ENCODE data around the gene SLC44A5. TPM values are rescaled to one million over a fixed set of nuclear protein-coding genes. Genes with fewer than 3 reads are reported as not detected.

Gene SLC44A5
- total RNA-seq, 4 donors from 2014 or later, result 0.27 to 1.1 (median 0.42) TPM

DNA sequence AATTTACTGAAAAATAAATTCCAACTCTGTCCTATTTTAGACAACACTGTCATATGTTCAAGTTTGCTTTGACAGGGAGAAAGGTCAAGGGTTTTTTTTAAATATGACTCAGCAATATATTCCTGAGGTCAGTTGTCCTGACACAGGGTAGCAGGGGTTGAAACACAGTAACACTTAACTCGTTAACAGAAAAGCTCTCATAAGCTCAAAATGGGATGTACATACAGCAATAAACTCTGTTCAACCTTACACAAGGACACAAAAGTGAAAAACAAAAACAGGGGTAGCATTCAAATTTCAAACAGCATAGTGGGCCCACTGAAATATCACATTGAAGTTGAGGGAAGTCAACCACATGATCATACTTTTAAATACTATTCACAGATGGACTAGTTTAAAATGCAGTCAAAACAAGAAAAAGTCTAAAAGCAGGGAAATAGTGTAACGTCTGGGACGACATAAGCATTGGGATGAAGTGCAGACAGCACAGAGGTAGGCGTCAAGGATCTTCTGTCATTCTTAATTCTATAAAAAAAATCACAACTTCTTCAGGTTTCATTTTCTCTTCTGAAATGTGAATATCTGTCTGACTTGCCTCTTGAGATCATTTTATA, 89.9 kb downstream of the SLC44A5 start:
- H3K36me3 ChIP-seq, result no peaks in the 10 kb centered on the region
- no peak overlapping the region for H3K27ac ChIP-seq
- 52 to 68% methylated on average over 4 of the region's 4 CpGs for WGBS, 2 donors (ENCODE audit: low coverage in 1 of 2)
- H3K9me3 ChIP-seq, result no peaks in the 10 kb centered on the region
- H3K27me3 ChIP-seq, result no peaks in the 10 kb centered on the region
- TF ChIP-seq POLR2A (IDR thresholded peaks at IDR 0.05) (no peak), POLR2AphosphoS5 (IDR thresholded peaks at IDR 0.05) (no peak), EP300 (IDR thresholded peaks at IDR 0.05) (no peak)
- TF ChIP-seq, protein P1, sequence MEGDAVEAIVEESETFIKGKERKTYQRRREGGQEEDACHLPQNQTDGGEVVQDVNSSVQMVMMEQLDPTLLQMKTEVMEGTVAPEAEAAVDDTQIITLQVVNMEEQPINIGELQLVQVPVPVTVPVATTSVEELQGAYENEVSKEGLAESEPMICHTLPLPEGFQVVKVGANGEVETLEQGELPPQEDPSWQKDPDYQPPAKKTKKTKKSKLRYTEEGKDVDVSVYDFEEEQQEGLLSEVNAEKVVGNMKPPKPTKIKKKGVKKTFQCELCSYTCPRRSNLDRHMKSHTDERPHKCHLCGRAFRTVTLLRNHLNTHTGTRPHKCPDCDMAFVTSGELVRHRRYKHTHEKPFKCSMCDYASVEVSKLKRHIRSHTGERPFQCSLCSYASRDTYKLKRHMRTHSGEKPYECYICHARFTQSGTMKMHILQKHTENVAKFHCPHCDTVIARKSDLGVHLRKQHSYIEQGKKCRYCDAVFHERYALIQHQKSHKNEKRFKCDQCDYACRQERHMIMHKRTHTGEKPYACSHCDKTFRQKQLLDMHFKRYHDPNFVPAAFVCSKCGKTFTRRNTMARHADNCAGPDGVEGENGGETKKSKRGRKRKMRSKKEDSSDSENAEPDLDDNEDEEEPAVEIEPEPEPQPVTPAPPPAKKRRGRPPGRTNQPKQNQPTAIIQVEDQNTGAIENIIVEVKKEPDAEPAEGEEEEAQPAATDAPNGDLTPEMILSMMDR (IDR thresholded peaks at IDR 0.05), result no peak
- H3K4me3 ChIP-seq, result no peak overlapping the region
- no peak for ATAC-seq
- no peaks in the 10 kb centered on the region for H3K4me1 ChIP-seq

DNA sequence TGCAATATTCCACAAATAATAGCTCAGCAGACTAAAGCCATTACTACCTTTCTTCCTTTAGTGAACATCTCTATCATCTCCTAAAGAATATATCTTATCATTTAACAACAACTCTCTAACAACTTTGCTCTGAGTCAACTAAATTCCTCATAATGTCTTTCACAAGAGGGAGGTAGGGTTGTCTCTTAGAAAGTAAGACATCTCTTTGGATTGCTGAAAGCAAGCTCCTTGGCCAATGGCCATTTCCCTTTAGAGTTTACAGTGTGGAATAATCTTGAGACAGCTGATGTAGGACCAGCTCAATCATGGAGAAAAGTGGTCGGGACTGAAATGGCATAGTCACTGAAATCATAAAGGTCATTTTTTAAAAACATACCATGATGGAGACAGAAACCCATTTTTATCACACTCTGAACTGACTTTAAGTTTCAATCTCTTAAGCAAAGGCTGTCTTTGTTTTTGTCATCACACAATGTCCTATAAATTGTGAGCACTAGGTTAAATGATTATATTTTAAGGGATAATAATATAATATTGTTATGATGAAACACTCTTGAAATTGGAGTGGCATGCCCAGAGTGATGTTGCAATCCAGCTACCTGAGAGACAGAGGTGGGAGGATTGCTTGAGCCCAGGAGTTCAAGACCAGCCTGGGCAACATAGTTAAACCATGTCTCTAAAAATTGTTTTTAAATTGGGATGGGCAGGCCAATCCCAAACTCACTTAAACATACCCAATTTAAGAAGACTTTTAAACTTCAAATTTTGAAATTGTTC, 91.1 kb downstream of the SLC44A5 start:
- no peak for TF ChIP-seq POLR2AphosphoS5 (IDR thresholded peaks at IDR 0.05)
- TF ChIP-seq EP300 (IDR thresholded peaks at IDR 0.05), result no peak
- TF ChIP-seq POLR2A (IDR thresholded peaks at IDR 0.05), result no peak
- TF ChIP-seq, protein P1 (IDR thresholded peaks at IDR 0.05), result no peak
- H3K4me3 ChIP-seq, result no peak overlapping the region
- H3K36me3 ChIP-seq, result no peaks in the 10 kb centered on the region
- H3K27me3 ChIP-seq, result no peaks in the 10 kb centered on the region
- H3K4me1 ChIP-seq, result no peaks in the 10 kb centered on the region
- no peaks in the 10 kb centered on the region for H3K9me3 ChIP-seq
- no peak for ATAC-seq
- no peak overlapping the region for H3K27ac ChIP-seq
- 40 to 52% methylated on average over 1 of the region's 1 CpG for WGBS, 2 donors (ENCODE audit: low coverage in 1 of 2)

DNA sequence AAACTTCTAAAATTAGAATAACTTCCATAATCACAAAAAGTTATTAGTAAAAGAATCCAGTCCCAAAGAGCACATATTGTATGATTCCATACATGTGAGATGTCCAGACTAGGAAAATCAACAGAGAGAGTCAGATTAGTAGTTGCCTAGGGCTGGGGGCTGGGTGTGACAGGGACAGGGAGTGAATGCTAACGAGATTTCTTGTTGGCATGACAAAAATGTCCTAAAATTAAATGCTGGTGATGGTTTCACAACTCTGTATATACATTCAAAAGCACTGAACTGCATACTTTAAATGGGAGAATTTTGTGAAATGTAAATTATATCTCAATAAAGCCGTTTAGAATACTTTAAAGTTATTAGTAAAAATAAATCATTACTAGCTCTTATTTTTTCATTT, 92.2 kb downstream of the SLC44A5 start:
- Histone ChIP-seq H3K9me3 (no peaks in the 10 kb centered on the region), H3K27me3 (no peaks in the 10 kb centered on the region), H3K27ac (no peak overlapping the region), H3K36me3 (no peaks in the 10 kb centered on the region), H3K4me1 (no peaks in the 10 kb centered on the region), H3K4me3 (no peak overlapping the region)
- WGBS, 2 donors (ENCODE audit: low coverage in 1 of 2), result 47 to 61% methylated on average over 2 of the region's 2 CpGs
- no peak for ATAC-seq
- TF ChIP-seq EP300 (IDR thresholded peaks at IDR 0.05) (no peak), POLR2AphosphoS5 (IDR thresholded peaks at IDR 0.05) (no peak)
- TF ChIP-seq, protein P1 (IDR thresholded peaks at IDR 0.05), result no peak

DNA sequence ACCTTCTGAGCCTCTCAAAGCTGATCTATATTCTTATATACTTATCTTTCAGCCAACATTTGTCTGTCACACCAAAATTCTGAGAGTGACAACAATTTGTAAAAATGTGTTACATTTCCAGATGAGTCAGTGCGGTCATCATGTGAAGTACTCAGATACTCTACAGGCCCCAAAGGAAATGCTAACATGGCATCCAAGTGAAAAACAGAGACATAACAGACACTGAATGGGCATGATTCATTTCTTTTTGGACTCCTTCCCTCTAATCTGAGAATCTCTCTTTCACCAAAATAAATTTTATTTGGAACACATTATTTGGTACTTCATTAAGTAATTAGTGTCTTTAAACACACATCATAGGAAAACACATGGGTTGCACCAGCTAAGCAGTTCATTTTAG, 96.6 kb downstream of the SLC44A5 start:
- ATAC-seq, result no peak
- Histone ChIP-seq H3K27ac (no peak overlapping the region), H3K4me1 (no peaks in the 10 kb centered on the region), H3K36me3 (no peaks in the 10 kb centered on the region), H3K4me3 (no peak overlapping the region), H3K27me3 (no peaks in the 10 kb centered on the region), H3K9me3 (no peaks in the 10 kb centered on the region)
- TF ChIP-seq POLR2AphosphoS5 (IDR thresholded peaks at IDR 0.05) (no peak), EP300 (IDR thresholded peaks at IDR 0.05) (no peak), POLR2A (IDR thresholded peaks at IDR 0.05) (no peak)
- TF ChIP-seq, protein P1 (IDR thresholded peaks at IDR 0.05), result no peak
- 82 to 83% methylated on average over 1 of the region's 1 CpG for WGBS, 2 donors (ENCODE audit: low coverage in 1 of 2)

- no peaks in the 10 kb centered on the region for H3K36me3 ChIP-seq
- no peaks in the 10 kb centered on the region for H3K4me1 ChIP-seq
- no peaks in the 10 kb centered on the region for H3K9me3 ChIP-seq
- 88 to 93% methylated on average over 1 of the region's 1 CpG for WGBS, 2 donors (ENCODE audit: low coverage in 1 of 2)
- no peak for ATAC-seq
- no peak overlapping the region for H3K4me3 ChIP-seq
- H3K27me3 ChIP-seq, result no peaks in the 10 kb centered on the region
- TF ChIP-seq, protein P1 (IDR thresholded peaks at IDR 0.05), result no peak
- TF ChIP-seq POLR2AphosphoS5 (IDR thresholded peaks at IDR 0.05) (no peak), POLR2A (IDR thresholded peaks at IDR 0.05) (no peak), EP300 (IDR thresholded peaks at IDR 0.05) (no peak)
- H3K27ac ChIP-seq, result no peak overlapping the region
Observed at GRCh38 chr1:75506976-75507375, 103.9 kb downstream of the SLC44A5 start.
